Neural progenitor cell (in vitro differentiated cells): ENCODE measurements around the gene EFCAB6.

ENCODE experiments used
- CTCF ChIP-seq: fragments of 200-600 bp; sonication (generic); IDR thresholded peaks from 2 replicates; pipeline ENCODE4 v1.5.1; 2017; ENCODE audit warnings: antibody characterized with exemption, mild to moderate bottlenecking
- EZH2phosphoT487 ChIP-seq: fragments of 200-600 bp; sonication (generic); IDR thresholded peaks from 2 replicates; pipeline ENCODE4 v1.6.1; 2017; ENCODE audit warnings: antibody characterized with exemption

- TF ChIP-seq CTCF, result no peak
- TF ChIP-seq EZH2phosphoT487, result no peak
These were observed 91.4 kb downstream of the EFCAB6 start for GRCh38 chr22:43720716-43721115.
